ENCODE data around the gene P3H1. TPM values are rescaled to one million over a fixed set of nuclear protein-coding genes. Genes with fewer than 3 reads are reported as not detected.
"Not testable (repeated sequence)": the region's sequence is repeated elsewhere in the genome, so short reads cannot be mapped to it uniquely, and the experiment has no call there.

P3H1 gene
- total RNA-seq, 1 experiment from 2014 or later: 29.8 TPM

DNA sequence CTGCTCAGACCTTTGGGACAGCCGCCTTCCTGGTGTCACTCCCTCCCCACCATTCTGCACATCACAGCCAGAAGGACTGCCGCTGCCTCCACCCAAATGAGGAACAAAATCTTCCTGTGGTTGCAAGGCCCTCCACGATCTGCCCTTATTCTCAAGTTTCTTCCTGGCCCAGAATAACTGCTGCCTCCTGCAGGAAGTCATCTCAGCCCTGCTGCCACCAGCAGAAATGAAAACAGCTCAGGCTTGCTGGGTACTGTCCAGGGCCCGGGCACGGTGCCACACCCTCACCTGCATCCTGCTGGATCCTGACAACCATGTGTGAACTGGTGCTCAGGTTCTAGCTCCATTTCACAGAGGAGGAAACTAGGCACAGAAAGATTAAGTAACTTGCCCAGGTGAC lies 29.6 kb downstream of the P3H1 start:
- no peak for DNase-seq (ENCODE audit: low read depth, low spot score)
- in situ Hi-C loops (cut with HindIII; ENCODE audit: low pct_unique_long_range_greater_than_20kb, low sequenced_read_pairs): no loop called here

DNA sequence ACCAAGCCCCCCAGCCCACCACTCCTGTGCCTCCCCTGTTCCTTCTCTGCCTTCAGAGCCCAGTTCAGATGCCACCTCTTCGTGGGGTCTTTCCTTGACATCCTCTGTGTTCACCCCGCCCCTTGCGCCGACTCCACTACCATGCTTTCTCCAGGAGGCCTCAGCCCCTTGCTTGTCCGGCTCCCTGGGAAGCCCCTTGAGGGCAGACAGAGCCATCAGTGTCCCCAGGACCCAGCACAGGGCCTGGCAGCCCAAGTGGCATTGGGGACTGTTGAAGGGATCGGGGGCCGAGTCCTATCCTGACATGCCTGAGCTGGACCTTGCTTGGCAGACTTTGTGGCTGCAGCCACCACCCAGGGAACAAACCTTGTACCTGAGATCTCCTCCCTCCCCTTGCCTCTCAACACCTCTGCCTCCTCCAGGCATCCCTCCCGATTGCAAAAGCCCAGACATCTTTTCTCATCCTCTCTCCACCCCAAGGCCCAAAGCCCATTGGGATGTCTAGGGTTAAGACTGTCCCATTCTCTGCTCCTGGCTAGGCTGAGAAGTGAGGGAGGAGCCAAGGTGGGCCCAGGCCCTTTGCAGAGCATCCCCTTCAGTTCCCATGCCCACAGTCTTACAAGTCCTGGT lies 30.1 kb downstream of the P3H1 start:
- DNase-seq (ENCODE audit: low read depth, low spot score): no peak
- in situ Hi-C loops (cut with HindIII; ENCODE audit: low pct_unique_long_range_greater_than_20kb, low sequenced_read_pairs): no loop called here

DNA sequence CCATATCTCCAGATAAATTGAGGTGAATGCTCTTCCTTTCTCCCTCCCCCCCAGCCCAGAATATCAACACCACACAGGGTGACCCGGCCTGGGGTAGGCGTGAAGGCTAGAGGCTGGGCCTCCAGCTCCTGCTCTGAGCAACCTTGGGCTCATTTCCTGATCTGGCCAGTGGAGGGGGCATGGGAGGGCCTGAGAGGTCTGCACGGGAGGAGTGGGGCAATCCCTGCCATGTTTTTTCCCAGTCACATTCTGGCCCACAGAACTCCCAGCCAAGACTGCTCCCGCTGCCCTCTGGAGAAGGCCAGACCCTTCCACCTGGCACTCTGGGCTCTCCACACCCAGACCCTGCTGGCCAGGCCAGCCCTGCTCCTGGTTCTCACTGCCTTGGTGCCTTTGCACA lies 30.7 kb downstream of the P3H1 start:
- peak; percentile 61 for DNase-seq (ENCODE audit: low read depth, low spot score)
- in situ Hi-C loops (cut with HindIII; ENCODE audit: low pct_unique_long_range_greater_than_20kb, low sequenced_read_pairs): no loop called here

DNA sequence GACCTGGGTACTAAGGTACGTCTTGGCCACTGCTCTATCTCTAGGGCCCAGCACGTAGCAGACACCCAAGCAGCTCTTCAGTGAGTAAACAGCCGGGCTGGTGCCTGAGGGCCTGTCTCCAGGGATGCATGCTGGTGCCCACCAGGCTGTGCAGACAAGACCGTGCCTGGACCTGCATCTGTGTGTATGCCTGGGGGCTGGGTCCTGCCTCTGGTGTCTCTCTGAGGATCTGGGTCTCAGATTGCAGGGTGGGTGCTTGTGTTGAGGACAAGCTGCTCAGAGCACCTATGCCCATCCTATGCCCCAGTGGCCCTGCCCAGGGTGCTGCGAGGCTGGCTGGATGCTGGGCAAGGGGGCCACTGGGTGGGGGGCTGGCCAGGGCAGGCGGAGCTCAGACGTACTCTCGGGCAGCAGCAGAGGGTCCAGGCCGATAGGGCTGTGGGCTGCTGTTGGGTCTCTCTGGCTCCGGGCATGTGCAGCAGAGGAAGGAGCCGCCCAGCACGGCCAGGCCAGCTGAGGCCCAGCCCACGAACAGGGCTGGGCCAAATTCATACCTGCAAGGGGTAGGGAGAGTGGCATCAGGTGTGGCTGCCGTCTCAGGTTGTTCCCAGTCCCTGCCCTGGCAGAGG lies 31.2 kb downstream of the P3H1 start:
- in situ Hi-C loops (cut with HindIII; ENCODE audit: low pct_unique_long_range_greater_than_20kb, low sequenced_read_pairs): no loop called here
- no peak for DNase-seq (ENCODE audit: low read depth, low spot score)

DNA sequence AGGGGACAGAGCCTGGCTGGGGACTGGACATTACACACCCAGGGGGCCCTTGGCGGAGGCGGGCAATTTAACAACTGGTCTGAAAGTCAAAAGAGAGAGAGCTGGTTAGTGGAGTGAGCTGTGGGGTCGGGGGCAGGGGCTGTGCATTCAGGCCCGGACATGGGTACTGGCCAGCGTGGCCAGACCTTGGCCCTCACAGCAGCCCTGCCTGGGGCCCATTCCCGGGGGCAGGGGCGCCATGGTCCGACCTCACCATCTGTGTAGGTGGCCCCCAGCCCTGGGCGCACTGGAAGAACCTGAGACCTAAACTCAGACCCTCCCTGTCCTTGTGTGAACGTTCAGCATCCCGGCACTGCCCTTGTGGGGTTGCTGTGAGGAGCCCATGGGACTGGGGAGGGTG lies 31.8 kb downstream of the P3H1 start:
- in situ Hi-C loops (cut with HindIII; ENCODE audit: low pct_unique_long_range_greater_than_20kb, low sequenced_read_pairs): no loop called here
- DNase-seq (ENCODE audit: low read depth, low spot score): no peak

DNA sequence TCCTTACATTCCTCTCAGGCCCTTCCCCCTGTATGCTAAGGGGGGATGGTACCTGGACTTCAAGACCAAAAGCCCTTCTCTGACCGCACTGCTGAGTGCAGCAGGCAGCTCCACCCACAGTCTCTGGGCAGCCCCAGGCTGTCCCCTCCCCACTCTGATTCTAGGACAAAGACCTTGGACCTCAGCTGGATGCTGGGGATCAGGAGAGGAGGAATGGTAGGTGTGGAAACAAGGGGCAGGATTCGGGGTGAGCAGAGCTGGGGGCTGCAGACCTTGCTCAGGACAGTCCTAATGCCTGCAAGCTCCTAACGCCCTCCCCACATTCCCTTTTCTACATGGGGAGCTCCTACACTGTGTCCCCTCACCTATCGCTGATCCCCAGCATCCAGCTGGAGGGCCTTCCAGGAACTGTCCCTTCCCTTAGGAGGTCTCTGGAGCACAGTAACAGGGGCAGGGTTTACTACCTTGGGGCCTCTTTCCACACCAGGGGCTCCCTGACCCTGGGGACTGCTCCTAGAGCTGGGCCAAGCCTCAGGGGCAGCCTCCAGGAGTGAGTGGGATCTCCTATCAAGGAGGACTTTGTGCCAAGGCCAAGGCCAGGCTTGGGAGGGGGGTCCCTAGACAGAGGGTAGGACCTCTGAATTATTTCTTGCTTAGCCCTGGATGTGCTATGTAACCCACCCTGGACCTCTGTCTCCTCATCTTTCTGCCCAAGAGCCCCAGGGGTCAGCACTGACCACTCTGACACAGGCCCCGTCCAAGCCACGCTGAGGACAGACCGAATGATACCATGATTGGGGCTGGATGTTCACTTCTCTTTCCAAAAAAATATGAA lies 32.4 kb downstream of the P3H1 start:
- in situ Hi-C loops (cut with HindIII; ENCODE audit: low pct_unique_long_range_greater_than_20kb, low sequenced_read_pairs): no loop called here
- DNase-seq (ENCODE audit: low read depth, low spot score): no peak

DNA sequence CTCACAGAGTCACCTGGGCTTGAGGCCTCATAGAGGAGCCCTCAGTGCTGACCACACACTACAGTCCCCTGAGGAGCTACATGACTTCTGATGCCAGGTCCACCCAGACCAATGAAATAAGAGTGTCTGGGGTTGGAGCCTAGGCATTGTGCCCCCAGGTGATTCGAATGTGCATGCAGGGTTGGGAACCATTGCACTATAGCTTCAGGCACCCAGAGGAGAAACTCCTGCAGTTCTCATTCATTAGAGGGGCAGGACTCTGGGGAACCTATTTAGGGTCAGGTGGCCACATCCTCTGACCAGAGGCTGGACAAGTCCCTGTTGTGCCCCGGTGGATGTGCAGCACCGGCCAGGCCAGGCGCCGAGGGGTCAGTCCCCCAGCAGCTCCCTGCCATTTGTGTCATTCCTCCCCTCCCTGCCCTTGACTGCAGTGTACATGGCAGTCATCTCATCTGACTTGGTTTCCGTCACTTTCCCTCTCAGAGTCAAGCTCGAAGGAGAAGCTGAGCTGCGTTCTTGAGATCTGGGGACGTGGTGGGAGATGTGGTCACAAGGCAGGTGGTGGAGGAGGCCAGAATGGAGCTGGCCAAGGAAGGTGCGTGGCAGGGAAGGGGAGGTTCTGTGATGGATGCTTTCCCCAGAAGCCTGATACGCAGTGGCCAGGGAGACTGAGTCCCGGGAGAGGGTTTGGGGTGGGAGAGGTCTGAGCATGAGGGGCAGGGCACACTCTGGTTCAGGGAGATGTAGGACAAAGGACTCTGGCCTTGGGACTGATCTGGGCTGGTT lies 33.2 kb downstream of the P3H1 start:
- DNase-seq (ENCODE audit: low read depth, low spot score): no peak
- in situ Hi-C loops (cut with HindIII; ENCODE audit: low pct_unique_long_range_greater_than_20kb, low sequenced_read_pairs): no loop called here

DNA sequence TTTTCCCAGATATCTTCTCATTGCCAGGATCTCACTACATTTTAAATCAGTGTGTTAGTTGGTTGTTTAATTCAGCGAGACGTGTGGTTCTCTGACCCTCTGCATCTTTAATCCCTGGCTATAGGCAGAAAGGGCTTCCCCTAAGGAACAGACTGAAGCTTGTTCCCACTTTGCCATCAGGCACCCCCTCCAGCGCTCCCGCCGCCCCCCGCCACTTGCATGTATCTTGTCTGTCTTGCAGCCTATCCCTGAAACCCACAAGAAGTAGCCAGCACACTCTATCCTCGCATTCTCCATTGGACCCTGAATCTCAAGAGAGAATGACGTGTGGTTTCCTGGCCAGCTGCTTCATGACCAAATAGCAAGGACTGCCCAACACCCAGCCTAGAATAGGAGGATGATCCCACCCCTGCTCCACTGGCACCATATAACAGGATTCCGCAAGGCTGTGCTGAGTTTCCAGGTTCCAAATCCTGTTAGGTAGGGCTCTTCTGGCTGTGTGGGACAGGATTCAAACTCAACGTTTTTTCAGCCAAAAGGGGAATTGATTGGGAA lies 34.6 kb downstream of the P3H1 start:
- DNase-seq (ENCODE audit: low read depth, low spot score): no peak
- in situ Hi-C loops (cut with HindIII; ENCODE audit: low pct_unique_long_range_greater_than_20kb, low sequenced_read_pairs): no loop called here

DNA sequence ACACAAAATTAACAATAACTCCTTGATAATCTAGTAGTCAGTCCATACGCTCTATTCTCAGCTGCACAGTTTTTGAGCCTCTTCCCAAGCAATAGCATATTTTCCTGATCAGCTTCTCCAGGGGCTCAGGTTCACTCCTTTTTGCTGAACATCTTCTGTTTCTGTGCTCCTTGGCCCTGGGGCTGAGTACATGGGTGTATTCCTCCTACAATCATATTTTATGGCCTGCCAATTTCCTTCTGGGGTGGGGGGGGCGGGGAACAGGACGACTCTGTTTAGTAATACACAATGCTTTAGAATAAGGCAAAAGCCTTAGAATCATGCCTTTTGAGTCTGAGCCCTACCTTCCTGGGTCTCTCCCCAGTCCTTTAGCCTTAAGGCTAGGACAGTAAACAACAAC lies 35.2 kb downstream of the P3H1 start:
- in situ Hi-C loops (cut with HindIII; ENCODE audit: low pct_unique_long_range_greater_than_20kb, low sequenced_read_pairs): no loop called here
- DNase-seq (ENCODE audit: low read depth, low spot score): no peak

DNA sequence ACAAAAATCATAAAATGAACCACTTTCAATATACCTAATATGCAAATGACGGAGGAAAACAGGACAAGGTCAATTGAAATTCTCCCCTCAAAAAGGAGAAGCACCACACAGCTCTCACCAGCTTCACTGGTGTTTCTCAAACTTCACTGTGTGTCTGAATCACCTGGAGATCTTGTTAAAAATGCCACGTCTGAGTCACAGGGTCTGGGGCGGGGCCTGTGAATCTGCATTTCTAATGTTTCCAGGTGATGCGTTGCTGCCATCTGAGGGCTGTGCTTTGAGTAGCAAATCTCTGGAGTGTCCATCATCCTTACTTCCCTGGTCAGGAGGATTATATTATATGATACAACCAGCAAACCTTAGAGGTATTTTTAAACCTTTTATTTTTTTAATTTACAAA lies 35.8 kb downstream of the P3H1 start:
- DNase-seq (ENCODE audit: low read depth, low spot score): peak; percentile 16
- in situ Hi-C loops (cut with HindIII; ENCODE audit: low pct_unique_long_range_greater_than_20kb, low sequenced_read_pairs): no loop called here

DNA sequence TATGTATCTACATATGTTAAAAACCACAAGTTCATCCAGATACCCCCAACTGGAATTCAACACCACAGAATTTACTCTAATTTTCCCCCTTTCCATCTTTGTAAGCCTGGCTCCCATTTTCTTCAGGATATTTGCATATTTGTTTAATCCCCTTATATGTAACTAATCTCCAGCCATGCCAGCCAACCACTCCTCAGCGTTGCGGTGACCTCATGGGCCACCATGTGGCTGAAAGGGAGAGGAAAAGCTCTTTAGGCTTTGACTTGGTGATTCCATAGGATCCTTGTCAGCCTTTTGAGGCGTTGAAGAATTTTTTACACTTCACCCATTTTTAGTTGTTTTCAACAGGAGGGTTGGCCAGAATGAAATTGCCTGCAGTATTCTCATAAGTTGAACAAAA lies 36.8 kb downstream of the P3H1 start:
- DNase-seq (ENCODE audit: low read depth, low spot score): peak; percentile 55
- in situ Hi-C loops (cut with HindIII; ENCODE audit: low pct_unique_long_range_greater_than_20kb, low sequenced_read_pairs): no loop called here

DNA sequence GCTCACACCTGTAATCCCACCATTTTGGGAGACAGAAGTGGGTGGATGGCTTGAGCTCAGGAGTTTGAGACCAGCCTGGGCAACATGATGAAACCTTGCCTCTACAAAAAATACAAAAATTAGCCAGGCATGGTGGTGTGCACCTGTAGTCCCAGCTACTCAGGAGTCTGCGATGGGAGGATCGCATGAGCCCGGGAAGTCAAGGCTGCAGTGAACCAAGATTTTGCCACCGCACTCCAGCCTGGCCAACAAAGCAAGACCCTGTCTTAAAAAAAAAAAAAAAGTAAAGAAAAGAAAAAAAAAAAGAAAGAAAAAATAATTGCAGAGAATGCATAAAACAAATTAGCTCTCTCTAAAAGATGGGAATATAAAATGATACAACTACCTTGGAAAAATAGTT lies 41.0 kb downstream of the P3H1 start:
- DNase-seq (ENCODE audit: low read depth, low spot score); in situ Hi-C loops (cut with HindIII; ENCODE audit: low pct_unique_long_range_greater_than_20kb, low sequenced_read_pairs): not testable (repeated sequence)

DNA sequence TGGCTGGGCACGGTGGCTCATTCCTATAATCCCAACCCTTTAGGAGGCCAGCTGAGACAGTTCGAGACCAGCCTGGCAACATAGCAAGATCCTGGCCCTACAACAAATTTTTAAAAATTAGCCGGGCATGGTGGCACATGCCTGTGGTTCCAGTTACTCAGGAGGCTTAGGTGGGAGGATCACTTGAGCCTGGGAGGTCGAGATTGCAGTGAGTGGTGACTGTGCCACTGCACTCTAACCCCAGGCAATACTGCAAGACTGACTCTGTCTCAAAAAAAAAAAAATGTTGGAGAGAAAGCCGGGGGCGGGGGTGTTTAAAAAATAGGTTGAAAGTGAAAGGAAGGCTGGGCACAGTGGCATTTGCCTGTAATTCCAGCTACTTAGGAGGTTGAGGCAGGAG lies 43.3 kb downstream of the P3H1 start:
- no peak for DNase-seq (ENCODE audit: low read depth, low spot score)
- in situ Hi-C loops (cut with HindIII; ENCODE audit: low pct_unique_long_range_greater_than_20kb, low sequenced_read_pairs): no loop called here

DNA sequence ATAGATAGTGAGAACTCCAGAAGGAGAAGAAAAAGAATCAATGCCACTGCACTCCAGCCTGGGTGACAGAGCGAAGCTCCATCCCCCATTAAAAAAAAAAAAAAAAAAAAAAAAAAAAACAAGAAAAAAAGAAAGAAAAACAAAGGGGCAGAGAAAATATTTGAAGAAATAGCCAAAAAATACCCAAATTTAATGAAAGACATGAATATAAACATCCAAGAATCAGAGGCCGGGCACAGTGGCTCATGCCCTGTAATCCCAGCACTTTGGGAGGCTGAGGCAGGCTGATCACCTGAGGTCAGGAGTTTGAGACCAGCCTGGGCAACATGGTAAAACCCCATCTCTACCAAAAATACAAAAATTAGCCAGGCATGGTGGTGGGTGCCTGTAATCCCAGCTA lies 44.4 kb downstream of the P3H1 start:
- in situ Hi-C loops (cut with HindIII; ENCODE audit: low pct_unique_long_range_greater_than_20kb, low sequenced_read_pairs); DNase-seq (ENCODE audit: low read depth, low spot score): not testable (repeated sequence)

DNA sequence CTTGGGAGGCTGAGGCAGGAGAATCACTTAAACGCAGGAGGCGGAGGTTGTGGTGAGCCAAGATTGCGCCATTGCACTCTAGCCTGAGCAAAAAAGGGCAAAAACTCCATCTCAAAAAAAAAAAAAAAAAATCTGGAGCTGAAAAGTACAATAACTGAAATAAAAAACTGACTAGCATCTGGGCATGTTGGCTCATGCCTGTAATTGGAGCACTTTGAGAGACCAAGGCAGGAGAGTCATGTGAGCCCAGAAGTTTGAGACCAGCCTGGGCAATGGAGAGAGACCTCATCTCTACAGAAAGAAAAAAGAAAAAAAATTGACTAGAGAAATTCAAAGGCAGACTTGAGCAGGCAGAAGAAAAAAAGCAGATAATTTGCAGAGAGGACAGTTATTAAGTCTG lies 44.9 kb downstream of the P3H1 start:
- no peak for DNase-seq (ENCODE audit: low read depth, low spot score)
- in situ Hi-C loops (cut with HindIII; ENCODE audit: low pct_unique_long_range_greater_than_20kb, low sequenced_read_pairs): no loop called here

DNA sequence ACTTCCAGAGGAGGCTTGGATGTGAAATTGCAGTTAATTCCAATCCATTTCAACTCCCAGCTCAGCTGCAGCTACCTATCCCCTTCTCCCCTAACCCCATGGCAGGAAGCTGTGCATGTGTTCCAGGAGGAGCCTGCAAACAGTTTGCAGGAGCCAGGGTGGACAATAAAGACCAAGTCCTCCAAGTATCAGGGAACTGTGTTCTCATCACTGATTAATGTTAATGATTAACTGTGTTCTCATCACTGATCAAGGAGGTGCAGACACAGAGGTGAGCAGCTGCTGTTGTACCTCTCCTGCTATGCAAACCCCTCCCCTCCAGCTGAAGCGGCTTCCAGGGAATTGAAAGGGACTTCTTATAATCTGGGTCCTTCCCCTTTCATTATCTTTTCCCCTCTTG lies 46.0 kb downstream of the P3H1 start:
- in situ Hi-C loops (cut with HindIII; ENCODE audit: low pct_unique_long_range_greater_than_20kb, low sequenced_read_pairs): no loop called here
- no peak for DNase-seq (ENCODE audit: low read depth, low spot score)

DNA sequence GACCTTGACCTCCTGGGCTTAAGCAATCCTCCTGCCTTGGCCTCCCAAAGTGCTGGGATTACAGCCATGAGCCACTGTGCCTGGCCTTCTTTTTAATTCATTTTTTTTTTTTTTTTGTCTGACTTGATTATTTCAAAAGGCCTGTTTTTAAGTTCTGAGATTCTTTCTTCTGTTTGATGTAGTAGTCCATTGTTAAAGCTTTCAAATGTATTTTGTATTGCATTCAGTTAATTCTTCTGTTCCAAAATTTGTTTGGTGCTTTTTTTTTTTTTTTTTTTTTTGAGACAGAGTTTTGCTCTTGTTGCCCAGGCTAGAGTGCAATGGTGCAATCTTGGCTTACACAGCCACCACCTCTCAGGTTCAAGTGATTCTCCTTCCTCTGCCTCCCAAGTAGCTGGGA lies 52.4 kb downstream of the P3H1 start:
- DNase-seq (ENCODE audit: low read depth, low spot score); in situ Hi-C loops (cut with HindIII; ENCODE audit: low pct_unique_long_range_greater_than_20kb, low sequenced_read_pairs): not testable (repeated sequence)

DNA sequence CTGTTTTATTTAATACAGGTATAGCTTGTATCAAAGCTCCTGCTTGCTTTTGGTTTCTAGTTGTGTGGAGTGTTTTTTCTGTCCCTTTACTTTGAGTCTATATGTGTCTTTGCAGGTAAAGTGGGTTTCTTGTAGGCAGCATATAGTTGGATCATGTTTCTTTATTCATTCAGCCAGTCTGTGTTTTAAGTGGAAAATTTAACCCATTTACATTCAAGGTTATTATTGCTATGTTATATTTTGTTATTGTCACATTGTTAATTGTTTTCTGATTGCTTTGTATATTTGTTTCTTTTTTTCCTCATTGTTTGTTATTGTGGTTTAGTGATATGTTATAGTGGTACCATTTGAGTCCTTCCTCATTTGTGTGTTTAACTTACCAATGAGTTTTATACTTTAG lies 53.5 kb downstream of the P3H1 start:
- in situ Hi-C loops (cut with HindIII; ENCODE audit: low pct_unique_long_range_greater_than_20kb, low sequenced_read_pairs): no loop called here
- no peak for DNase-seq (ENCODE audit: low read depth, low spot score)
